ENCODE results near the gene TGDS.
A peak's percentile ranks its signal among the peaks of the same experiment; 100 is the strongest.
"Not testable (repeated sequence)": the region's sequence is repeated elsewhere in the genome, so short reads cannot be mapped to it uniquely, and the experiment has no call there.

The TGDS gene

DNA sequence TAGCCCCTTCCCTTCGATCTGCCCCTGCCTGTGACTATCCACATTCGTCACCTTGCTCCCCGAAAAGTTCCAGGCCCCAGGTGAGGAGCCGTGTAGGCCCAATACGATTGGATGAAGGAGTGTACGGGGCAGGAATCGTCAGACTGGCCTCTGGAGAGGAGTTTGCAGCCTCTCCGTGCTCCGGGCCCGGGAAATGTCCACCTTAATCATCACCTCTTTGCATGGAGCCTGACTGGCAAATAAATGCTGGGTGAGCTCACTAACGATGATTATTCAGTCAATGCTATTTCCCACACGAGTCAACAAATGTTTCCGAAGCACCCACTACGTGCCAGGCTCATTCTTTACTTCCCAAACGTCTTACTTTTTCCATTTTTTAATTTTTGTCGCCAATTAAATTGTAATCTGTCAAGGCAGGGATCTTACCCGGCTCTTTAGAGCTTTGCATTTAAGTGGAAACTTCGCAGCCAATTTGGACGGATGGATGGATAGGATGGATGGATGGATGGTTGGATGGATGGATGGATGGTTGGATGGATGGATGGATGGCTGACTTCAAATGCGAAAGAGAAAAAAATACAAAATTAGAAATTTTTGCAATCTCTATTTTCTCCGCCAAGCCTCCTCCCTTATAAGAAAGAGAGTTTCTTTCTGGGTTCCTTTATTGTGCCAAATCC lies 45.8 kb downstream of the TGDS start:
- DNase-seq (ENCODE audit: low read depth, low spot score) = no peak

DNA sequence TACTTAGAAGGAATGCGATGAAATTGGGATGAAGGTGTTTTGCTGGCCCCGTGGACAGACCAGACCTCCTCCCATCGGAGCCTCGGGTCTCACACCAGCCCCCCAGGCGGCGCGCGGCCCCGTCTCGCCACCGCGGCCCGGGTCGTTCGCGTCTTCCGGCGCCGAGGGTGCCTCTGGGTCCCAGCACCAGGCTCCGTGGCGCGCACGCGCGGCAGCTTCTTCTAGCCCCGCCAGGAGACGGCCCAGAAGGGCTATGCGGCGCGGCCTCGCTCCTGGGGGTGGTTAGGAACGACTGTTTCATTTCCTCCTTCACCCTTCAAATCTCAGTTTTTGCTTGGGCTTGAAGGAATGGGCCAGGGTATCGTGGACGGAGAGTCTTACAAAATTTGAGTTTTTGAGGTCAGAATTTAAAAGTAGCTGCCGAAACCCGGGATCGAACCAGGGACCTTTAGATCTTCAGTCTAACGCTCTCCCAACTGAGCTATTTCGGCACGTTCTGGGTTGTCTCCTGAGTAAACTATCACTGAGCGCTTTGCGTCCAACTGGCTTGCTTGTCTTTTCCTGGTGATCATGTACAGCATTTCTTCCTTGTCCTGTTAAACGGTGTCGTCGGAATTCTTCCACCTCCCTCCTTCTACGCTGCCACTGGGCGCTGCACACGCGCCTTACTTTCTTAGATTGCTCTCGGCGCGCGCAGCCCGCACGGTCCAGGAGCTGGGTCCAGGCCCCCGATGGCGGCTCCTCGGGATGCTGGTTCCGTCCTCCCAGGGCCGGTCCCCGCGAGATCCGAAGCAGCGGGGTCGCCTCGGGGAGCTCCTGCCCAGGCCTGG lies 46.5 kb downstream of the TGDS start:
- DNase-seq (ENCODE audit: low read depth, low spot score) = peak; percentile 87

DNA sequence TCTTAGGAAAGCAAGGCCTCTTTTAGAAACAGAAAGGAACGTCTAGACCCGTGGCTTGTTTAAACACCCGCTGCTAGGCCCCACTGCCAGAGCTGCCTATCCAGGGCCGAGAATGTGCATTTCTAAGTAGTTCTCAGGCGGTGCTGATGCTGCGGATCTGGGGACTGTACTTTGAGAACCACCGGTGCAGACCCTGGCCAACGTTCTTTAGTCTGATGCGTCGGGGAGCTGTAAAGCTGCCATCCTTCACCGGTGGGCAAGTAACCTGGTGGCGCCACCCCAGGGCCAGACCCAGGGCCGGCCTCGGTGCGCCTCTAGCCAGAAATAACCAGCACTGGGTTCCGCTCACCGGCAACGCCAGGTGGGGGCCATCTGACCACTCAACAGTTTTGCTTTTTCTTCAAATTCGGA lies 47.1 kb downstream of the TGDS start:
- peak; percentile 6 for DNase-seq (ENCODE audit: low read depth, low spot score)

DNA sequence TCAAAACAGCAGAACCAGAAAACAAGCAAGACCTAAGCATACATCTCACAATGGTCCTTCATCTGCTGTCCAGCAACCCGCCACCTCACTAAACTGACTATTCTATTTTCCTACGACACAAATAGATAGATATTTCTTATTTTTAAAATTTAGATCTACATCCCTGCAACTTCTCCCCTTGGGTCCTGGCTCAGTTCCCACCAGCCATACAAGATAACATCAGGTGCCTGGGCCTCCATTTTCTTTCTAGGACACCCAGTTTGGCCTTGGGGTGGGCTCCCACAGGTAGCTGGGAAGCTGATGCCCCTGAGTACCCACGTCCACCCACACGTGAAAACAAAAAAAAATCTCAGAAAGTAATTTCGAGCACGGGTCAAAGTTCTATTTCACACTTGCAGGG lies 47.6 kb downstream of the TGDS start:
- DNase-seq (ENCODE audit: low read depth, low spot score) = no peak

DNA sequence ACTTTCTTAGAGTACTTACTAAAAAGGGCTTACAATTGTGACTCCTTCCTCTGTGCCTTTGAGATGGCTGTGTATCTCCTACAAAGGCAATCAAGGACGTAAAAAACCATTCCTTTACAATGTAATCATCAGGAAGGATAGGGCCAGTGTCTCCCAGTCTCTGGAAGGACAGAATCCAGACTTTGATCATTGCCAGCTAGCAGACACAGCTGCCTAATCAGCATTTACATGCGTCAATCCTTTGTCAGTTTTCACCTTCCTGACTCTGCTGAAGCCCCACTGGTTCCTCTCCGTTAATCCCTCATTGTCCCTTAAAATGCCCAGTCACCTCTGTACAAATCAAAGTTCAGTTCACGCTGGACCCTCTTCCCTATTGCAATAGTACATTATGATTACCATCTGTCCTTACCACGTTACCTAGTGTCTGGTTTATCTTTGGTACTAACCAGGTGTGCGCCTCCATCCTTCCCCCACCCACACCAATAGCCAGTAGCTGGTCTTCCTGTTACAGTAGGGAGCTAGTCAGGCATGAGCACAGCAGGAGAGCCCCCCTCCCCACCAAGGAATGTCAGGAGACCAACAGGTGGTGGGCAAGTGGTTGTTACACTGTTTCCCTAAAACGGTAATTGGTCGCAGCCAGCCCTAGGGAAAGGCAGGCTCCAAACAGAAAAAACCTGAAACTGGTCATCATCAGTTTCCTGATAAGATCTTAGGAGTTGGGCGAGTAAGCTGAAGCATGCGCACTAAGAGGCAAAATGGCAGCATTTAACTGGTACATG lies 49.7 kb downstream of the TGDS start:
- DNase-seq (ENCODE audit: low read depth, low spot score) = no peak

DNA sequence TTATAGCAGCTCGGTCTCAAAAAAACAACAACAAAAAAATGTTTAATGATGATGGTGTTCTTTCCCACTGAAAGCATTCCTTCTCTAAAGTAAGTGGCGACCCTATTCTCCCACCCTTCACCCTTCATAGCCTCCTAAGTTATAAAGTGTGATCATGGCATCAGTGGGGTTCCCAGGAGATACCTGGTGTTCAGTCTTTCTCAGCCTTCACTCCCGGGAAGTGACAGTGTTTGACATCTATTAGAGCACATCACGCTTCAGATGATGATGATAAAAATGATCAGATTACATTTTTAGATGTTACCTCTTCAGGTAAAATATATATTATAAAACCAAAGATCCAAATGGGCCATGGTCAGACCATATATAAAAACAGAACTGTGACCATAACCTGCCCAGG lies 51.0 kb downstream of the TGDS start:
- no peak for DNase-seq (ENCODE audit: low read depth, low spot score)

DNA sequence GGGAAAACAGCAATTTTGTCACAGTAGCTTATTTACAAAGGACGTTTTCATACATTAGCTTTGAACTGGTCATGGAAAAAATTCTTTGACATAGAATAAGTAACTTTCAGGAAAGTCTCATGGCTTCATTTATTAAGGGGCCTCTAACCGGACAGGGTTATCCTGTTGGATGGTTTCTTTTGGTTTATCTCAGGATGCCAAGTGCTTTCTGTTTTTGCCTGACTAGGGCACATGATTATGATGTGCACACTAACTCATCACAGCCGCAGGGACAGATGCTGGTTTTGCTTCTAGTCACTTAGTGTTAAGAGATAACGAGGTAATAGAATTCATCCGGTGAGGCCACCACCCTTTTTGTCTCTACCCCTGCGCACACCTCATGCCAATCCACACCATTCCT lies 53.0 kb downstream of the TGDS start:
- no peak for DNase-seq (ENCODE audit: low read depth, low spot score)

DNA sequence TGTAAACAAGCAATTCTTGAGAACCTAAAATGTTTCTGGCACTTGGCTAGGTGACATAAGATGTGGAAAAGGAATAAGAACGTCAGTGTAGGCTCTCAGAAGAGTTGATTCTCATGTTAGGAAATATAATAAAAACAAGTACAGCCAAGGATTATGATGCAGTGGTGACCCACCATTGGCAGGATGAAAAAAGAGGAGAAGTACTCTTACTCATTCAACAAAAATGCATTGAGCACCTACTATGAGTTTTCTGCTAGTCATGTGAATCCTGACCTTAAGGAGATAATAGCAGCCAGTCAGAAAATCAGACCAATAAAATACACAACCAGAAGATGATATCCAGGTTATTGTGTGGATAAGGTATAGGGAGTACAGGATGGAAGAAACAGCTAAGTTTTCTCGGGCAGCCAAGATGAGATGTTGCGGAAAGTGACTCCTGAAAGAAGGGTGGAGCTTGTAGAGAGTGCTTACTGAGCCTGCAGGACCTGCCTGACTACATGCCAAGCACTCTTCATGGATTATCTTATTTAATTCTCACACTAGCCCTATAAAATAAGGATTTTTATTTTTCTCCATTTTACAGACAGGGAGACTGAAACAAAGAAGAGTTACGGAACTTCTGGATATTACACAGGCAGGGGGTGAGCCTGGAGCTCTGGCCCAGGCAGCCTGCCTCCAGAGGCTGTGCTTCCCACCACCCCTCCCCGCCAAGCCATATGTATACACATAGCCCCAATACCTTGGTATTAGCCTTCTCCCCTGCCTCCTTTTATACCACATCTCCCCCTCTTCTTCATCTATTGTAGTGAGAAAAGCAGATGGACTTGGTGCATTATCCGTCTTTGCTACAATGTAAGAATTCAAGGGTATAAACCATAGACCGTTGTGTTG lies 58.0 kb downstream of the TGDS start:
- no peak for DNase-seq (ENCODE audit: low read depth, low spot score)

DNA sequence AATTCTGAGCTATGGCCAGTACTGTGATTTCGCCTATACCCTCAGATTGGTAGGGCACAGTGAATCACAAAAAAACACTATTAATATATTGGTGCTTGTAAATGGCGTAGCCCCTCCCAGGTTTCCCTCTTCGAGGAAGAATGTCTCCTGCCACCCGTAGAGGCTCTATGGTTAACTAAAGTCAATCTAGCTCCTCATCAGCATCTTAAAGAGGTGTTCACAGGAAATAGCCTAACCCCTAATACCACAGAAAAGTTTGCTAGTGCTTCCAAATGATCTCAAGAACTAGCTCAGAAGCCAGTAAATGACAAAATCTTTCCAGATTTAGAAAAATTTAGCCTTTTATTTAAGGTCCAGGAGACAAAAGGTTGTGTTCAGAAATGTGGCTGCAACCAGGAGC lies 60.2 kb downstream of the TGDS start:
- no peak for DNase-seq (ENCODE audit: low read depth, low spot score)

DNA sequence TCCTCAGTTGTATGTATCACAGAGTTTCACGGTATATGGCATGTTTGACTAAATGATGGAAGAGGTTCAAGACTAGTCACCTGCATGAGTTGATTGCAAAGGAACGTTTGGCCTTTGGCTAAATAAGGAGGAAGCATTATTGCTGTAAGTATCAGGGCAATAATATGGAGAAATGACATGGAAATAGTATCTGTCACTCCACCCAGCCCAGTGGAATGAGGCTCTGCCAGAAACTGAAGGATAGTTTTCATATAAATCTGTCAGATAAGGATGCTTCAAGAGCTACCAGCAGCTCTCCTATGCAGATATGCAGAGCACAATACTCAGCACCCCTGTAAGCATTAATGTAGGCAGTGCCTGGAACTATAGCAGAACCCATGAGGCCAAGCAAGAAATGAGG lies 60.7 kb downstream of the TGDS start:
- no peak for DNase-seq (ENCODE audit: low read depth, low spot score)

DNA sequence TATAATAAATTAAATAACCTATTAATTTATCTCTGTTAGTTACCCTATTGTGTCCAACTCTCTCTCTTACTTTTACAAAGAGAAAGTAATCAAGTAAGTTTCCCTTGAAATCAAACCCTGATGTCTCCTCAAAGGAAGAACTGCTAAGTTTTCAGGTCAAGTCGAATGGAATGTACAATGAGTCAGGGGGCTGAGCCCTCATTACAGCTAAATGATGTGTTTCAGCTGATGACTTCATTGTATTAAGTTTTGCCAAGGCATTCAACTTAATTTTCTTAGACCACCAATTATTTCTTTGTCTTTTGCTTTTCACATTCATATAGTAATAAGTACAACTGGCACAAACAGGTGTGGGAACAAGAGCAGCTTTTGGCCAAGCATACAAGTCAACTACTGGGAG lies 61.8 kb downstream of the TGDS start:
- no peak for DNase-seq (ENCODE audit: low read depth, low spot score)

DNA sequence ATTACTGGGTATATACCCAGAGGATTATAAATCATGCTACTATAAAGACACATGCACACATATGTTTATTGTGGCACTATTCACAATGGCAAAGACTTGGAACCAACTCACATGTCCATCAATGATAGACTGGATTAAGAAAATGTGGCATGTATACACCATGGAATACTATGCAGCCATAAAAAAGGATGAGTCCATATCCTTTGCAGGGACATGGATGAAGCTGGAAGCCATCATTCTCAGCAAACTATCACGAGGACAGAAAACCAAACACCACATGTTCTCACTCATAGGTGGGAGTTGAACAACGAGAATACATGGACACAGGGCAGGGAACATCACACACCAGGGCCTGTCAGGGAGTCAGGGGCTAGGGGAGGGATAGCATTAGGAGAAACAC lies 63.7 kb downstream of the TGDS start:
- not testable (repeated sequence) for DNase-seq (ENCODE audit: low read depth, low spot score)

DNA sequence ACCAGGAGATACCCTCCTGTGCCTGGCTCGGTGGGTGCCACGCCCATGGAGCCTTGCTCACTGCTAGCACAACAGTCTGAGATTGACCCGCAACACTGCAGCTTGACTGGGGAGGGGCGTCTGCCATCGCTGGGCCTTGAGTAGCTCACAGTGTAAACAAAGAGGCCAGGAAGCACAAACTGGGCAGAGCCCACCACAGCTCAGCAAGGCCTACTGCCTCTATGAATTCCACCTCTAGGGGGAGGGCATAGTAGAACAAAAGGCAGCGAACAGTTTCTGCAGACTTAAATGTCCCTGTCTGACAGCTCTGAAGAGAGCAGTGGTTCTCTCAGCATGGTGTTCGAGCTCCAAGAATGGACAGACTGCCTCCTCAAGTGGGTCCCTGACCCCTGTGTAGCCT lies 69.0 kb downstream of the TGDS start:
- not testable (repeated sequence) for DNase-seq (ENCODE audit: low read depth, low spot score)

DNA sequence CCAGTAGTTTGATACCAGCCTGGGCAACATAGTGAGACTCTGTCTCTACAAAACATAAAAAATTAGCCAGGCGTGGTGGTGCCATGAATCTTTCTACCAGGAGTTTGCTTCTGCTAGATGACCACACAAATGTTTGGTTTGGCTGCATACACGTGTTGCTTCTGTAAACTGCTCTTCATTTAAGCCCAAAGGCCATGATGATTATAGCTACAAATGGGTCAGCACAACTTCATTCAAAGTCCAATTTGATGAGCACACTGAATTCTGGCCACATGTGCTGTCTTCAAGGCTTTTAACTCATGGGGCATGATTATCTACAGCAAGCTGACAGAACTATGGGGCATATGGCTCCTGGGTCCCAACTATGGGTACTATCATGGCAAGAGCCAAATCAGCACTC lies 70.2 kb downstream of the TGDS start:
- DNase-seq (ENCODE audit: low read depth, low spot score) = no peak

DNA sequence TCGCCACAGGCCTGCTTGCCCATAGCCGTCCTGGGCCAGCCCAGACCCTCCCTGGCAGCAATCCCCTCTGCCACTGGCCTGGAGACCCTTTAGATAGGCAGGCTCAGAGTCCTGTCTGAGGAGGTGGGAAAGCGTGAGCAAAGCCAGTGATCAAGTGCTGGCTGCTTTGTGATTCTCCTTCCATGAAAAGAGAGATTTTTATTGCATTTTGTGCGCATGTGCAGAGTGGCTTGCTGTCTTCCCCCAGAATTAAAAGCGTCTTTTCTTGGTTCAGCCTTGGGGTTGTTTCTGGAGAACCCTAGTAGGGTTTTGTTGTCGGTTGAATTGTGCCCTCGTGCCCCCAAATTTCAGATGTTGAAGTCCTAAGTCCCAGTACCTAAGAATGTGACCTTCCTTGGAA lies 71.5 kb downstream of the TGDS start:
- DNase-seq (ENCODE audit: low read depth, low spot score) = no peak
